Measurements from ENCODE around the gene ADGRB3.
"Not testable (repeated sequence)": the region's sequence is repeated elsewhere in the genome, so short reads cannot be mapped to it uniquely, and the experiment has no call there.

Gene ADGRB3

GRCh38 chr6:68874747-68875146 is 239.7 kb downstream of the ADGRB3 start:
- H3K9ac ChIP-seq (ENCODE audit: low read length in 2 of 2), result no peak overlapping the region
- H3K4me3 ChIP-seq (ENCODE audit: low read length in 2 of 2), result no peak overlapping the region
- no peaks in the 10 kb centered on the region for H3K36me3 ChIP-seq (ENCODE audit: control insufficient read depth in 2 of 2, insufficient read depth in 2 of 2, low read length in 2 of 2)
- H3K27ac ChIP-seq (ENCODE audit: low read length), result no peak overlapping the region
- no peaks in the 10 kb centered on the region for H3K4me1 ChIP-seq (ENCODE audit: control insufficient read depth, insufficient read depth, low read length)
- no peaks in the 10 kb centered on the region for H3K27me3 ChIP-seq (ENCODE audit: control insufficient read depth in 1 of 2, insufficient read depth in 2 of 2, low read length in 2 of 2)
- no peaks in the 10 kb centered on the region for H3K9me3 ChIP-seq (ENCODE audit: control insufficient read depth in 2 of 2, low read length in 2 of 2)

- Histone ChIP-seq H3K4me1 (ENCODE audit: control insufficient read depth, insufficient read depth, low read length) (no peaks in the 10 kb centered on the region), H3K9ac (ENCODE audit: low read length in 2 of 2) (no peak overlapping the region), H3K27me3 (ENCODE audit: control insufficient read depth in 1 of 2, insufficient read depth in 2 of 2, low read length in 2 of 2) (no peaks in the 10 kb centered on the region), H3K36me3 (ENCODE audit: control insufficient read depth in 2 of 2, insufficient read depth in 2 of 2, low read length in 2 of 2) (no peaks in the 10 kb centered on the region), H3K27ac (ENCODE audit: low read length) (no peak overlapping the region), H3K4me3 (ENCODE audit: low read length in 2 of 2) (no peak overlapping the region), H3K9me3 (ENCODE audit: control insufficient read depth in 2 of 2, low read length in 2 of 2) (no peaks in the 10 kb centered on the region)
These were observed 240.3 kb downstream of the ADGRB3 start for GRCh38 chr6:68875403-68875802.

DNA sequence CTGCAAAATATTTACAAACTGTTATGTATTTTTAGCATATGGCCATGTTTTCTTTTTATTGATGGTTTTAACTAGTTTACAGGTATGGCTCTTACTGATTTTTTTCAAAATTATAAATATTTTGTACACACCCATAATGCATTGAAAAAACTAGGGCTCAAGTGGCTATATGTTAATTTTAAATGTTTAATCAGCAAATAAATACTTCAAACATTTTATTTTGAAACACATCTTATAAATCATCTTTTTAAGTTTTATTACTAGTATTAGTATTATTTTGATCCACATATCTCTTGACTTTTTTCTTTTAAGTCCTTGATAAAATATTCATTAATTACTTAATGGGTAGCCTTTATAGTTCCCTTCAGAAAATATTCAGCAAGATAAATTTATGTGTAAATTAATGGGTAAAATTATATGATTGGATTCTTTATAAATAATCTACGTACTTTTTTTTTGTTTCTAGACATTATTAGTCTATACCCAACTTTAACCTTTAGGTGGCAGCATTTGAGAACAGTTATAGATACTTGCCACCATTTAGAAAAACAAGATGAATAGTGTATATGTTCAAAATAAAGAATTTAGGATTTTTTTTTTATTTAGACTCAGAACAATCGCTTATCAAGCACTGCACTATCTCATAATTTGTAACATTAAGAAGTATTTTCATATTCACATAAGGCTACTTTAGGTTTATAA is 241.9 kb downstream of the ADGRB3 start:
- Histone ChIP-seq H3K36me3 (ENCODE audit: control insufficient read depth in 2 of 2, insufficient read depth in 2 of 2, low read length in 2 of 2) (no peaks in the 10 kb centered on the region), H3K9me3 (ENCODE audit: control insufficient read depth in 2 of 2, low read length in 2 of 2) (no peaks in the 10 kb centered on the region), H3K4me3 (ENCODE audit: low read length in 2 of 2) (no peak overlapping the region), H3K4me1 (ENCODE audit: control insufficient read depth, insufficient read depth, low read length) (no peaks in the 10 kb centered on the region), H3K9ac (ENCODE audit: low read length in 2 of 2) (no peak overlapping the region), H3K27ac (ENCODE audit: low read length) (no peak overlapping the region), H3K27me3 (ENCODE audit: control insufficient read depth in 1 of 2, insufficient read depth in 2 of 2, low read length in 2 of 2) (no peaks in the 10 kb centered on the region)

DNA sequence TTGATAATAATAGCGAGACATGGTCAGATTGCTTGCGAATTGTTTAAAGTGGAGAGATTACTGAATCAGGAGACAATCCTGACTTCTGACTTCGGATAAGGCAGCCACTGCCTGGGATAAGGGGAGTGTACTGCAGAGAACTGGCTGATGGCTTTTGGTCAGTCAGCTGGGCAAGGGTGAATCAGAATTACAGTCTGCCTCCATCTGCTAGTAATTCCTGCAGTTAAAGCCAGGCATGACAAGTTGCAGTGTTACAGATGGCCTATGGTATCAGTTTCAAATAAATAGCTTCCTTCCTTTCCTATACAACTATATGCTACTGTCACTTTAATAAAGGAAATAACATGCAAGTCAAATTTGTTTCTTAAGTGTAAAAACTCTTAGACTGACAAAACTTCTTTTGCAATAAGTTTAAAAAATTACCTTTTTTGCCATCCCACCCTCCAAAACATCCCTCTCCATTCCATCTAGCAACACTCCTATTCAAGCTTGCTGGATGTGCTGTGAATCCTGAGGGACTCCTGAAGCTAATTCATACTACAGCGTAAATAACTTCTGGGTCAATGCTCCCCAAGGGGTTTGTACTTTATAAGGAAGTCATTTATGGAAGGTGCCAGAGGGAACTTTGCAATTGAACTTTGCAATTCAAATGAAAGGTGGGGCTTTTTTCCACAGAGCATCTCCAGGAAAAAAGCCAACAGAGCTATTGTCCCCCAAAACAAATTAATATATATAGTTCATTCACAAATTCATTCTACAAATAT is 245.2 kb downstream of the ADGRB3 start:
- no peak overlapping the region for H3K9ac ChIP-seq (ENCODE audit: low read length in 2 of 2)
- H3K27ac ChIP-seq (ENCODE audit: low read length), result no peak overlapping the region
- no peak overlapping the region for H3K4me3 ChIP-seq (ENCODE audit: low read length in 2 of 2)
- H3K4me1 ChIP-seq (ENCODE audit: control insufficient read depth, insufficient read depth, low read length), result no peaks in the 10 kb centered on the region
- no peaks in the 10 kb centered on the region for H3K9me3 ChIP-seq (ENCODE audit: control insufficient read depth in 2 of 2, low read length in 2 of 2)
- no peaks in the 10 kb centered on the region for H3K36me3 ChIP-seq (ENCODE audit: control insufficient read depth in 2 of 2, insufficient read depth in 2 of 2, low read length in 2 of 2)
- H3K27me3 ChIP-seq (ENCODE audit: control insufficient read depth in 1 of 2, insufficient read depth in 2 of 2, low read length in 2 of 2), result no peaks in the 10 kb centered on the region

DNA sequence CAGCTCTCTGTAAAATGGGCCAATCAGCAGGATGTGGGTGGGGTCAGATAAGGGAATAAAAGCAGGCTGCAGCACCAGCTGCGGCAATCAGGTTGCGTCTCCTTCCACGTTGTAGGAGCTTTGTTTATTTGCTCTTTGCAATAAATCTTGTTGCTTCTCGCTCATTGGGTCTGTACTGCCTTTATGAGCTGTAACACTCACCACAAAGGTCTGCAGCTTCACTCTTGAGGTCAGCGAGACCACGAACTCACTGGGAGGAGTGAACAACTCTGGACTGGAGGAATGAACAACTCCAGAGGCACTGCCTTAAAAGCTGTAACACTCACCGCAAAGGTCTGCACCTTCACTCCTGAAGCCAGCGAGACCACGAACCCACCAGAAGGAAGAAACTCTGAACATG is 248.2 kb downstream of the ADGRB3 start:
- H3K27me3 ChIP-seq (ENCODE audit: control insufficient read depth in 1 of 2, insufficient read depth in 2 of 2, low read length in 2 of 2); H3K9ac ChIP-seq (ENCODE audit: low read length in 2 of 2); H3K9me3 ChIP-seq (ENCODE audit: control insufficient read depth in 2 of 2, low read length in 2 of 2); H3K36me3 ChIP-seq (ENCODE audit: control insufficient read depth in 2 of 2, insufficient read depth in 2 of 2, low read length in 2 of 2); H3K27ac ChIP-seq (ENCODE audit: low read length); H3K4me1 ChIP-seq (ENCODE audit: control insufficient read depth, insufficient read depth, low read length); H3K4me3 ChIP-seq (ENCODE audit: low read length in 2 of 2): not testable (repeated sequence)

DNA sequence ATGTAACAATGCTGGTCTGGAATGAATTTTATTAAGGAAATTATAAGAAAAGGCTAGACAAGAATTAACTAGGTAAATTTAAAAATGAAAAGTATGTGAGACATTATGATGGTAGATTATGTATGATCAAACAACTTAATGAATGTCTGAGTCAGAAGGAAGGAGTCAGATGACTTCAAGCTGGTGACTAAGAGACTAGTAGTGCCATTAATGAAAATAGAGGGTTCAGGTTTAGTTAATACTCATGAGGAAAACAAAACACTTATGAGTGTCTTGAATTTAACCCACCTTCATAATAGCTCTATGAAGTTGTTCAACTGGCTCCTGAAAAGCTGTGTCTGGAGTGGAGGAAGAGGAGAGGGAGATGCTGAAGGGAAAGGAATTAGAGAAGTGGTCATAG is 256.3 kb downstream of the ADGRB3 start:
- Histone ChIP-seq H3K9ac (ENCODE audit: low read length in 2 of 2) (no peak overlapping the region), H3K9me3 (ENCODE audit: control insufficient read depth in 2 of 2, low read length in 2 of 2) (no peaks in the 10 kb centered on the region), H3K4me3 (ENCODE audit: low read length in 2 of 2) (no peak overlapping the region), H3K36me3 (ENCODE audit: control insufficient read depth in 2 of 2, insufficient read depth in 2 of 2, low read length in 2 of 2) (no peaks in the 10 kb centered on the region), H3K4me1 (ENCODE audit: control insufficient read depth, insufficient read depth, low read length) (no peaks in the 10 kb centered on the region), H3K27ac (ENCODE audit: low read length) (no peak overlapping the region), H3K27me3 (ENCODE audit: control insufficient read depth in 1 of 2, insufficient read depth in 2 of 2, low read length in 2 of 2) (no peaks in the 10 kb centered on the region)

DNA sequence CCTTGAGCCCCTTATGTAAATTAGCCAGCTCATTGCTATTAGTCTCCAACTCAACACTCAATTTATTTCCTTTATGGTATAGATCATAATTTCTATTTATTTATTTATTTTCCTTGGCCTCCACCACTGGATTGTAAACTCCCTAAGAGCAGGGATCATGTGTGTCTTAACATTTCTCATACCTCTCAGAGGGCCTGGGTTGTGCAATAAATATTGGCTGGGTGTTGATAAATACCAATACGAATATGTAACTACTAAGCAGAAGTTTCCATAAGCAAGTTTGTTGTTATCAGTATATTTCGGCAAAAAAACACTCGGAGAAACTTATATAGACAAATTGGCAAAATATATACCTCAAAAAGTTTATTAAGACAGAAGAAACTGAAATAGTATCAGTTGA is 257.4 kb downstream of the ADGRB3 start:
- no peak overlapping the region for H3K9ac ChIP-seq (ENCODE audit: low read length in 2 of 2)
- H3K27ac ChIP-seq (ENCODE audit: low read length), result no peak overlapping the region
- H3K36me3 ChIP-seq (ENCODE audit: control insufficient read depth in 2 of 2, insufficient read depth in 2 of 2, low read length in 2 of 2), result no peaks in the 10 kb centered on the region
- no peaks in the 10 kb centered on the region for H3K4me1 ChIP-seq (ENCODE audit: control insufficient read depth, insufficient read depth, low read length)
- no peaks in the 10 kb centered on the region for H3K27me3 ChIP-seq (ENCODE audit: control insufficient read depth in 1 of 2, insufficient read depth in 2 of 2, low read length in 2 of 2)
- no peak overlapping the region for H3K4me3 ChIP-seq (ENCODE audit: low read length in 2 of 2)
- H3K9me3 ChIP-seq (ENCODE audit: control insufficient read depth in 2 of 2, low read length in 2 of 2), result no peaks in the 10 kb centered on the region

DNA sequence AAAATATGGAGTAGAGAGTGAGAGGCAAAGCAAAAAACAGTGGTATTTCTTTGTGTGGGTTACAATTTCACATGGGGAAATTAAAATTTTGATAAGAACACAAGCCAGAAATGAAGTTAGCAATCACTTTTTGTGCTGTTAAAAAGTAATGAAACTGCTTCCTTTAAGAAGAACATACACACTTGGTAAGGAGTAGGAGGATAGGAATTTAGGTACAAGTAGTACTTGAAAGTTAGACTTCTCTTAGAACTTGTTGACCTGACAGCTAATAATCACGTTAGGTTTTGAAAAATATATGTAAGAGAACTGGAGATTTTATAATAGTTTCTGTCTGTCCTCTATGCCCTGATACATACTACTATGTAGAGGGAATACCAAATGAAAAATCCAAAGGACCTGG is 260.8 kb downstream of the ADGRB3 start:
- Histone ChIP-seq H3K9ac (ENCODE audit: low read length in 2 of 2) (no peak overlapping the region), H3K27ac (ENCODE audit: low read length) (no peak overlapping the region)

DNA sequence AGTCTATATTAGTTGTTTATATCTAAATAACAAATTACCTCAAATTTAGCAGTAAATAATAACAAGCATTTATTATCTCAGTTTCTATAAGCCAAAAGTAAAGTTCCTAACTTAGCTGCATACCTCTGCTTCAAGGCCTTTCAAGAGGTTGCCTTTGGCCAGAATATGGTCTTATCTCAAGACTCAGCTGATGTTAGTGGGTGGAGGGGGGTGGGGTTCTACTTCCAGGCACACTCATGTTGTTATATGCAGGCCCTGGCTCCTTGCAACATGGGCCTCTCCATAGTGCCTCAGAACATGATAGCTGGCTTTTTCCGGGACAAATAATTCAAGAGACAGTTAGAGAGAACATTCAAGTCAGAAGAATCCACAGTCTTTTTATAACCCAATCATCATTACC is 266.0 kb downstream of the ADGRB3 start:
- no peaks in the 10 kb centered on the region for H3K9me3 ChIP-seq (ENCODE audit: control insufficient read depth in 2 of 2, low read length in 2 of 2)
- no peak overlapping the region for H3K9ac ChIP-seq (ENCODE audit: low read length in 2 of 2)
- no peak overlapping the region for H3K27ac ChIP-seq (ENCODE audit: low read length)
- no peak overlapping the region for H3K4me3 ChIP-seq (ENCODE audit: low read length in 2 of 2)
- H3K27me3 ChIP-seq (ENCODE audit: control insufficient read depth in 1 of 2, insufficient read depth in 2 of 2, low read length in 2 of 2), result no peaks in the 10 kb centered on the region
- H3K4me1 ChIP-seq (ENCODE audit: control insufficient read depth, insufficient read depth, low read length), result no peaks in the 10 kb centered on the region
- H3K36me3 ChIP-seq (ENCODE audit: control insufficient read depth in 2 of 2, insufficient read depth in 2 of 2, low read length in 2 of 2), result no peaks in the 10 kb centered on the region

More for the DNA sequence above, 260.8 kb downstream of the ADGRB3 start:
- H3K27me3 ChIP-seq (ENCODE audit: control insufficient read depth in 1 of 2, insufficient read depth in 2 of 2, low read length in 2 of 2), result no peaks in the 10 kb centered on the region
- H3K4me3 ChIP-seq (ENCODE audit: low read length in 2 of 2), result no peak overlapping the region
- H3K9me3 ChIP-seq (ENCODE audit: control insufficient read depth in 2 of 2, low read length in 2 of 2), result no peaks in the 10 kb centered on the region
- H3K4me1 ChIP-seq (ENCODE audit: control insufficient read depth, insufficient read depth, low read length), result no peaks in the 10 kb centered on the region
- no peaks in the 10 kb centered on the region for H3K36me3 ChIP-seq (ENCODE audit: control insufficient read depth in 2 of 2, insufficient read depth in 2 of 2, low read length in 2 of 2)

DNA sequence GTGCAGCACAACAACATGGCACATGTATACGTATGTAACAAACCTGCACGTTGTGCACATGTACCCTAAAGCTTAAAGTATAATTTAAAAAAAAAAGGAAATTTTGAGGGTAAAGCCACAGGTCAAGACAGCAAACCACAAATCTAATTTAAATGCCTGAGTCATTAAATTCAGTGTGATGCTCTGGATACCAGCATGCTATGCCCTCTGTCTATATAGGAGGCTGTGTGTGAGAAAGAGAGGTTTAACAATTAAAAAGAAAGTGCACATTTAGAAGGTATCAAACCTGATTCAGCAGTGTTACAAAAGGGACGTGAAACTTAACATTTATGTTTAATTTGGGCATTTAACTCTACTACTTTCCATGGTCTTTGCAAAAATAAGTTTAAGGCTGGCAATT is 276.3 kb downstream of the ADGRB3 start:
- H3K36me3 ChIP-seq (ENCODE audit: control insufficient read depth in 2 of 2, insufficient read depth in 2 of 2, low read length in 2 of 2), result no peaks in the 10 kb centered on the region

DNA sequence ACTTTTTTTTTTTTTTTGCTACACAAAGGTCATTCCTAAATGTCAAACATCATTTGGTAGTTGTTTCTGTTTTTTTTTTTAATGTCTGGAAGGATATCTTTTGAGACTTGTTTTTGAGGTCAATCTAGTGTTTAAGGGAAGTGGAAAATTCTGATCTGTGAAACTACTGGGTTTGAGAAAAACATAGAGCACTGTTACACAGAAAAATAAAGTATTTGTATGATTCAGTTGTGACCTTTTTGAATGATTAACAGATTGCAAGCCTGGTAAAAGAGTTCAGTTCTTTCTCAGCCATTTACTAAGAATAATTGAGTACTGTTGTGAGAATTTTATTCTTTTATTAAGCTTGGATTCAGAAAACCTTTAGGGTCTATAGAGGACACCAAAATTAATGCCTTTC is 276.7 kb downstream of the ADGRB3 start:
- Histone ChIP-seq H3K9ac (ENCODE audit: low read length in 2 of 2) (no peak overlapping the region), H3K4me1 (ENCODE audit: control insufficient read depth, insufficient read depth, low read length) (no peaks in the 10 kb centered on the region), H3K27ac (ENCODE audit: low read length) (no peak overlapping the region), H3K9me3 (ENCODE audit: control insufficient read depth in 2 of 2, low read length in 2 of 2) (no peaks in the 10 kb centered on the region), H3K36me3 (ENCODE audit: control insufficient read depth in 2 of 2, insufficient read depth in 2 of 2, low read length in 2 of 2) (no peaks in the 10 kb centered on the region), H3K4me3 (ENCODE audit: low read length in 2 of 2) (no peak overlapping the region), H3K27me3 (ENCODE audit: control insufficient read depth in 1 of 2, insufficient read depth in 2 of 2, low read length in 2 of 2) (no peaks in the 10 kb centered on the region)

More for the DNA sequence above, 276.3 kb downstream of the ADGRB3 start:
- H3K4me3 ChIP-seq (ENCODE audit: low read length in 2 of 2), result no peak overlapping the region
- no peaks in the 10 kb centered on the region for H3K4me1 ChIP-seq (ENCODE audit: control insufficient read depth, insufficient read depth, low read length)
- no peak overlapping the region for H3K27ac ChIP-seq (ENCODE audit: low read length)
- no peak overlapping the region for H3K9ac ChIP-seq (ENCODE audit: low read length in 2 of 2)
- no peaks in the 10 kb centered on the region for H3K9me3 ChIP-seq (ENCODE audit: control insufficient read depth in 2 of 2, low read length in 2 of 2)
- H3K27me3 ChIP-seq (ENCODE audit: control insufficient read depth in 1 of 2, insufficient read depth in 2 of 2, low read length in 2 of 2), result no peaks in the 10 kb centered on the region
